Testis (tissue), 2 donors: ENCODE measurements around the gene CHRM1.

Experiments
- CTCF ChIP-seq, 3 experiments: fragments of 450-650 bp in 2 of 3; fragments of 200-600 bp in 1 of 3; sonication (generic) in 1 of 3; IDR thresholded peaks; one replicate each; pipeline ENCODE4 v1.5.1; 2016 to 2019; ENCODE audit warnings: antibody characterized with exemption in 3 of 3, mild to moderate bottlenecking in 2 of 3, moderate library complexity in 1 of 3
- POLR2A ChIP-seq: fragments of 450-650 bp; IDR thresholded peaks from one replicate; pipeline ENCODE4 v1.6.1; 2017; ENCODE audit warnings: antibody characterized with exemption, mild to moderate bottlenecking, moderate library complexity

DNA sequence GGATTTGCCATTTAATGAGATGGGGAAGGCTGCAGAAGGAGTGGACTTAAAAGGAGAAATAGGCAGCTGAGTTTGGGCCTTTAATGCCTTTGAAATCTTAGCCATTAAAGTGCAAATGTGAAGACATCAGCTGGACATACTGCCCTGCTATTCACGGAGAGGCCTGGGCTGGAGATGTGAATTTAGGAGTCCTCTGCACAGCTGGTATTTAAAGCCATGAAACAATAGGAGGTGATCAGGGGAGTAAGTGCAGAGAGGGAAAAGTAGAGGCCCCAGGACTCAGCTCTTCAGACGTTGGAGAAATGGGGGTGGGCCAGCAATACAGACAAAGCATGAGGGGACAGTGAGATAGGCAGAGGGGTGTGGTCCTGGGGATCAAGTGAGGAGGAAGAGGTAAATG is 23.9 kb downstream of the CHRM1 start:
- TF ChIP-seq CTCF (IDR thresholded peaks at IDR 0.05) (no peak), POLR2A (no peak)
